Testis (tissue), 3 donors: Measurements from ENCODE around the gene THEMIS. TPM values are rescaled to one million over a fixed set of nuclear protein-coding genes. Genes with fewer than 3 reads are reported as not detected.

Experiments
- DNase-seq: peaks from one replicate; pipeline ENCODE4 v3.0.0-alpha.2; 2019
- H3K27ac ChIP-seq, 2 donors: fragments of 200-600 bp; sonication (generic); one replicate each; pipeline ENCODE4 v1.5.1; 2019
- H3K27me3 ChIP-seq: fragments of 200-600 bp; sonication (generic); one replicate; pipeline ENCODE4 v1.5.1; 2019
- H3K36me3 ChIP-seq: fragments of 200-600 bp; sonication (generic); one replicate; pipeline ENCODE4 v1.5.1; 2017; ENCODE audit warnings: low read depth; ENCODE audit errors: missing control alignments
- H3K4me1 ChIP-seq: fragments of 200-600 bp; sonication (generic); one replicate; pipeline ENCODE4 v1.5.1; 2019
- H3K4me3 ChIP-seq, 2 donors: fragments of 200-600 bp; sonication (generic); one replicate each; pipeline ENCODE4 v1.5.1; 2017 to 2019
- H3K9me3 ChIP-seq: fragments of 200-600 bp; sonication (generic); one replicate; pipeline ENCODE4 v1.5.1; 2017
- CTCF ChIP-seq, 3 experiments: fragments of 450-650 bp in 2 of 3; fragments of 200-600 bp in 1 of 3; sonication (generic) in 1 of 3; IDR thresholded peaks; one replicate each; pipeline ENCODE4 v1.5.1; 2016 to 2019; ENCODE audit warnings: antibody characterized with exemption in 3 of 3, mild to moderate bottlenecking in 2 of 3, moderate library complexity in 1 of 3
- POLR2A ChIP-seq: fragments of 450-650 bp; IDR thresholded peaks from one replicate; pipeline ENCODE4 v1.6.1; 2017; ENCODE audit warnings: antibody characterized with exemption, mild to moderate bottlenecking, moderate library complexity
- WGBS, 2 donors: methylation state at CpG; one replicate each; pipeline ENCODE4 v1.1.5; 2018; 5-methylcytosine and 5-hydroxymethylcytosine counted together
- intact Hi-C: fragments of 100-400 bp; cut with DNase I; formaldehyde crosslinking; loops from one replicate; pipeline ENCODE4 v1.15.1; 2023; ENCODE audit warnings: low total_unique reads
- polyA plus RNA-seq: library from polyadenylated mRNA; stranded (reverse); fragments of 350-450 nt; fragmentation: Illumina TruSeq; extraction: RNeasy Lipid Tissue Mini Kit (QIAGEN cat#74804); gene quantifications from one replicate; pipeline ENCODE4 v1.2.3, GENCODE V29; 2014; ENCODE audit warnings: low read depth, low replicate concordance; ENCODE audit not compliant: insufficient read depth
- total RNA-seq, 2 donors: library from RNA; depleted of rRNA; stranded (reverse); fragments of >200 nt; gene quantifications; one replicate each; pipeline ENCODE4 v1.2.3, GENCODE V29; 2016

The THEMIS gene
- total and polyA plus RNA-seq, 3 donors from 2014 or later = 0.36 to 2.1 (median 0.62) TPM

- Histone ChIP-seq H3K4me1 (no peaks in the 10 kb centered on the region), H3K36me3 (no peaks in the 10 kb centered on the region), H3K4me3 (no peak overlapping the region), H3K27me3 (no peaks in the 10 kb centered on the region), H3K9me3 (no peaks in the 10 kb centered on the region), H3K27ac (no peak overlapping the region)
- no peak for DNase-seq
- WGBS, 2 donors = 89 to 97% methylated on average over 1 of the region's 1 CpG
- intact Hi-C loops = no loop called here
- no peak for TF ChIP-seq POLR2A
- TF ChIP-seq CTCF (IDR thresholded peaks at IDR 0.05) = no peak
Observed at GRCh38 chr6:127793396-127793795, 107.5 kb downstream of the THEMIS start.

DNA sequence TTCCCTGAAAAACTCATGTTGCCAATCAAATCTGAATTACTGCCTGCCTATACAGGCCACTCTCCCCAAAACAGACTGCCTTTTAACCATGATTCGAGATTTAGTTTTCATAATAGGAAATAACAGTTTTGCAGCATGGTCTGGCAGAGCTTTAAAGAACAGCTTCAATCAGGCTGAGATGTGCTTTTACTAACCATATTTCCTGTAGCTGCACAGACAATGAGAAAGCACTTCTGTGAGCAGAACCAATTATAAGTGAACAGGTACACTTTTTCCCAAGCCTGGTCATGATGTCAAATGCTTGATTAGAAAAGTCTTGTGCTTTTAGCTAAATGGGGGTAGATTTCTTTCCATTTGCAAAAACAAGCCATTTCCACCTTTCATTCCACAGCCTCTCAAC is 108.2 kb downstream of the THEMIS start:
- WGBS, 2 donors = 56 to 92% methylated on average over 1 of the region's 1 CpG
- H3K4me1 ChIP-seq = no peaks in the 10 kb centered on the region
- intact Hi-C loops = no loop called here
- H3K27me3 ChIP-seq = no peaks in the 10 kb centered on the region
- no peaks in the 10 kb centered on the region for H3K36me3 ChIP-seq
- no peak overlapping the region for H3K27ac ChIP-seq
- no peak for TF ChIP-seq CTCF (IDR thresholded peaks at IDR 0.05)
- no peak for TF ChIP-seq POLR2A
- no peak overlapping the region for H3K4me3 ChIP-seq
- H3K9me3 ChIP-seq = no peaks in the 10 kb centered on the region
- DNase-seq = no peak

DNA sequence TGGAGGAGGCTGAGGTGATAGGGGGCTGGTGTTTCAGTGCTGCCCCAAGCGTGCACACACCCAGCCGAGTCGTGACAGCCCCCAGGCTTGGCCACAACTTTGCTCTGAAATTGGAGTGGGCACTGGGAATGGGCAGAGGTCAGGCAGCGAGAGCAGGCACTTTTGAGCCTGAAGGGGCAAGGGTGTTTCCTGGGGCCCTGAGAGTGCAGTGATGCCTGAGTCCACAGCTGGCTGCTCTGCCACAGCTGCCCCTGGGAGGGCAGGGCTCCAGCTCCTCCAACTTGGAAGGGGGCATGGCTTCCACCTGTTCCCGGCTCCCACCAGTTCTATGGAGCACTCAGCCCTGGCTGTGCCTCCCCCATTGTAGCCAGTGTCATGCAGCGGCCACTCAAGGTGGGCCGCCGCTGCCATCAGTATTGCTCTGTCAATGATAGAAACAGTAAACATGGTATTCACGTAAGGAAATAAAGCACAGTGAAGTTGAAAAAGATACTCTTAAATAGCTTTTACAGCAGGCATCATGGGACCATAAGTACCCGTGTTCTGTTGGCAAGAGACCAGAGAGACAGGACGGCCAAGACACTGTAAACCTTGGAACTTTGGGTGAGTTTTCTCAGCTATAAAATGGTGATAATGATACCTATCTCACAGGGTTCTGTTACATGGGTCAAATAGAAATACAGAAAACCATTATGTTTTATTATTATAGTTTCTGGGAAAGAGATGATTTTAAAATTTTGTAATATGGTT is 108.9 kb downstream of the THEMIS start:
- Histone ChIP-seq H3K4me3 (no peak overlapping the region), H3K4me1 (no peaks in the 10 kb centered on the region), H3K27ac (no peak overlapping the region), H3K27me3 (no peaks in the 10 kb centered on the region), H3K36me3 (no peaks in the 10 kb centered on the region), H3K9me3 (no peaks in the 10 kb centered on the region)
- WGBS, 2 donors = 84 to 85% methylated on average over 8 to 11 of the region's 11 CpGs
- no peak for TF ChIP-seq CTCF (IDR thresholded peaks at IDR 0.05)
- TF ChIP-seq POLR2A = no peak
- DNase-seq = no peak
- intact Hi-C loops = no loop called here

DNA sequence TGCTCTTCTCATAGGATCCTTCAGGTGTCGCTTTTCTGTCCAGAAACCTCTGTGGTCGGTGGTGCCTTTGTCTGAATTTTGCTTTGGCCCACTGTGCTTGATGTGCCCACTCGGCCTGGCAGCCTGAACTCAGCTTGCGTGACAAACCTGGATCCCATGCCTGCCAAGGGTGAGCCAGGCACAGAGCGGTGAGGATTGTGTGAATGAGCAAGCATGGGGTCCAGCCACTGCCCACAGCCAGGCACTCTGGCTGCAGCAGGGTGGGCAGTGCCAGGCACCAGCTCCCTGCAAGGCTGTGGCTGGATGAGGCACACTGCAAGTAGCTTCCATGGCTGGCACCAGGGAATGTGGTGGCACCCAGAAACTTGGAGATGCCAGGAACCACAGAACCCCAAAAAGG is 110.3 kb downstream of the THEMIS start:
- TF ChIP-seq CTCF (IDR thresholded peaks at IDR 0.05) (no peak), POLR2A (no peak)
- no peak for DNase-seq
- WGBS, 2 donors = 92 to 94% methylated on average over 4 to 5 of the region's 5 CpGs

GRCh38 chr6:127786109-127786508 is 114.7 kb downstream of the THEMIS start:
- intact Hi-C loops = no loop called here
- no peak overlapping the region for H3K27ac ChIP-seq
- H3K9me3 ChIP-seq = no peaks in the 10 kb centered on the region
- H3K4me1 ChIP-seq = no peaks in the 10 kb centered on the region
- H3K36me3 ChIP-seq = no peaks in the 10 kb centered on the region
- WGBS, 2 donors = 20 to 26% methylated on average over 1 of the region's 1 CpG
- TF ChIP-seq CTCF (IDR thresholded peaks at IDR 0.05) (no peak), POLR2A (no peak)
- H3K4me3 ChIP-seq = no peak overlapping the region
- no peak for DNase-seq
- no peaks in the 10 kb centered on the region for H3K27me3 ChIP-seq

More for the DNA sequence above, 110.3 kb downstream of the THEMIS start:
- H3K27ac ChIP-seq = no peak overlapping the region
- no peaks in the 10 kb centered on the region for H3K9me3 ChIP-seq
- no peak overlapping the region for H3K4me3 ChIP-seq
- no peaks in the 10 kb centered on the region for H3K27me3 ChIP-seq
- H3K4me1 ChIP-seq = no peaks in the 10 kb centered on the region
- no peaks in the 10 kb centered on the region for H3K36me3 ChIP-seq
- intact Hi-C loops = no loop called here
